HCT116 (cell line): Measurements from ENCODE around the gene DIS3L2. TPM values are rescaled to one million over a fixed set of nuclear protein-coding genes. Genes with fewer than 3 reads are reported as not detected.

Experiments
- ATAC-seq: fragments of 200-7000 bp; cut with Tn5 transposase; 2 replicates; pipeline ENCODE4 v1.9.1; 2020; ENCODE audit warnings: mild to moderate bottlenecking, moderate library complexity
- BruUV-seq: library from RNA; stranded (reverse); fragments of 400-500 nt; replicated peaks from 2 replicates; lab custom pipeline; 2021; lab: Mats Ljungman, UMichigan
- CTCF ChIA-PET: fragments of 300-600 bp; sonication (Branson Sonifier 250); formaldehyde crosslinking; loops from one replicate; lab custom pipeline; 2021; ENCODE audit warnings: antibody characterized with exemption; lab: Charles Lee
- POLR2A ChIA-PET: fragments of 300-600, 350-600 bp; sonication (Branson Sonifier 250); formaldehyde crosslinking; loops from one replicate; lab custom pipeline; 2021; ENCODE audit warnings: antibody characterized with exemption; lab: Charles Lee
- RAD21 ChIA-PET, 2 experiments: fragments of 300-600 bp; sonication (Branson Sonifier 250); formaldehyde crosslinking; loops; one replicate each; lab custom pipeline; 2023; ENCODE audit warnings: low total read pairs in 2 of 2; ENCODE audit not compliant: uncharacterized antibody in 2 of 2, unreplicated experiment in 2 of 2, low non-redundant PET in 1 of 2; lab: Charles Lee
- DNase-seq: peaks from one replicate; pipeline ENCODE4 v3.0.0-alpha.2; 2010; ENCODE audit warnings: low read depth, low spot score
- H2AFZ ChIP-seq: fragments of 200-600 bp; shearing (Covaris generic), sonication (generic); 2 replicates; pipeline ENCODE4 v1.6.1; 2017; ENCODE audit warnings: low read depth, mixed run types, mixed read lengths, antibody characterized with exemption, low read length; ENCODE audit not compliant: poor library complexity, severe bottlenecking
- H3K27ac ChIP-seq: 2 replicates; pipeline ENCODE4 v1.5.1; 2012; ENCODE audit warnings: low read depth, low read length
- H3K27me3 ChIP-seq: fragments of 200-600 bp; sonication (generic); 2 replicates; pipeline ENCODE4 v1.6.1; 2016; ENCODE audit warnings: mixed run types, low read length, mixed read lengths; ENCODE audit not compliant: insufficient read depth
- H3K36me3 ChIP-seq, 2 experiments: fragments of 200-500 bp in 1 of 2; fragments of 200-600 bp in 1 of 2; sonication (Bioruptor generic) in 1 of 2; sonication (generic) in 1 of 2; 2 replicates each; pipeline versions ENCODE4 v1.5.1 to v1.6.1; 2014 to 2016; ENCODE audit warnings: low read length in 2 of 2, inconsistent platforms in 1 of 2, mixed read lengths in 1 of 2, mixed run types in 1 of 2; ENCODE audit not compliant: insufficient read depth in 2 of 2, control insufficient read depth in 1 of 2
- H3K4me1 ChIP-seq, 2 experiments: fragments of 200-600 bp in 1 of 2; sonication (generic) in 1 of 2; 2 replicates each; pipeline versions ENCODE4 v1.5.1 to v1.6.1; 2012 to 2017; ENCODE audit warnings: low read length in 2 of 2, inconsistent platforms in 1 of 2, mild to moderate bottlenecking in 1 of 2, mixed read lengths in 1 of 2, mixed run types in 1 of 2, moderate library complexity in 1 of 2; ENCODE audit not compliant: insufficient read depth in 2 of 2, control insufficient read depth in 1 of 2
- H3K4me2 ChIP-seq: fragments of 200-600 bp; sonication (generic); 2 replicates; pipeline ENCODE4 v1.6.1; 2017; ENCODE audit warnings: mixed run types, low read length, mixed read lengths
- H3K4me3 ChIP-seq, 2 experiments: fragments of 200-600 bp in 1 of 2; sonication (generic) in 1 of 2; replicated peaks in 1 of 2; 2 replicates each; pipeline ENCODE4 v1.5.1; 2011 to 2016; ENCODE audit warnings: low read length in 2 of 2, control low read depth in 1 of 2, low read depth in 1 of 2, mild to moderate bottlenecking in 1 of 2, mixed read lengths in 1 of 2, mixed run types in 1 of 2
- H3K79me2 ChIP-seq: fragments of 200-600 bp; sonication (generic); 2 replicates; pipeline ENCODE4 v1.6.1; 2017; ENCODE audit warnings: mild to moderate bottlenecking, mixed run types, low read length, moderate library complexity, mixed read lengths; ENCODE audit not compliant: insufficient read depth
- H3K9ac ChIP-seq: fragments of 200-600 bp; sonication (generic); 2 replicates; pipeline ENCODE4 v1.6.1; 2016; ENCODE audit warnings: low read length, mixed read lengths
- H3K9me2 ChIP-seq: fragments of 200-600 bp; sonication (generic), shearing (Covaris generic); 2 replicates; pipeline ENCODE4 v1.6.1; 2017; ENCODE audit warnings: mixed run types, mild to moderate bottlenecking, moderate library complexity; ENCODE audit not compliant: insufficient read depth
- H3K9me3 ChIP-seq, 2 experiments: fragments of 200-500 bp in 1 of 2; fragments of 200-600 bp in 1 of 2; sonication (Bioruptor generic) in 1 of 2; sonication (generic) in 1 of 2; 2 replicates each; pipeline ENCODE4 v1.6.1; 2014 to 2017; ENCODE audit warnings: low read length in 2 of 2, mixed read lengths in 2 of 2, inconsistent platforms in 1 of 2, low read depth in 1 of 2, mild to moderate bottlenecking in 1 of 2, mixed run types in 1 of 2, moderate library complexity in 1 of 2; ENCODE audit not compliant: control insufficient read depth in 1 of 2, insufficient read depth in 1 of 2
- H4K20me1 ChIP-seq: fragments of 200-600 bp; sonication (generic), shearing (Covaris generic); 2 replicates; pipeline ENCODE4 v1.6.1; 2017; ENCODE audit warnings: mixed run types, mild to moderate bottlenecking, moderate library complexity; ENCODE audit not compliant: insufficient read depth
- CBX3 ChIP-seq: IDR thresholded peaks from 2 replicates; pipeline ENCODE4 v1.6.1; 2012; ENCODE audit warnings: low read depth
- CEBPB ChIP-seq: IDR thresholded peaks from 2 replicates; pipeline ENCODE4 v1.6.1; 2012; ENCODE audit warnings: low read depth
- EGR1 ChIP-seq: IDR thresholded peaks from 2 replicates; pipeline ENCODE4 v1.6.1; 2012; ENCODE audit warnings: low read depth
- ELF1 ChIP-seq: IDR thresholded peaks from 2 replicates; pipeline ENCODE4 v1.6.1; 2012; ENCODE audit warnings: low read depth, borderline replicate concordance
- EZH2 ChIP-seq: fragments of 200-600 bp; sonication (generic); IDR thresholded peaks from 2 replicates; pipeline ENCODE4 v1.6.1; 2017; ENCODE audit warnings: antibody characterized with exemption, mixed run types
- FOSL1 ChIP-seq: IDR thresholded peaks from 2 replicates; pipeline ENCODE4 v1.6.1; 2012; ENCODE audit warnings: low read depth
- JUND ChIP-seq: IDR thresholded peaks from 2 replicates; pipeline ENCODE4 v1.6.1; 2012
- POLR2A ChIP-seq: IDR thresholded peaks from 2 replicates; pipeline ENCODE4 v1.7.0; 2011; ENCODE audit warnings: borderline replicate concordance; ENCODE audit not compliant: insufficient read depth, insufficient read length; ENCODE audit errors: extremely low read depth
- RAD21 ChIP-seq: IDR thresholded peaks from 2 replicates; pipeline ENCODE4 v1.6.1; 2012; ENCODE audit warnings: low read depth, mild to moderate bottlenecking
- SIN3A ChIP-seq: IDR thresholded peaks from 2 replicates; pipeline ENCODE4 v1.6.1; 2012; ENCODE audit warnings: low read depth
- TCF7L2 ChIP-seq: IDR thresholded peaks from 2 replicates; pipeline ENCODE4 v1.7.0; 2011; ENCODE audit warnings: borderline replicate concordance, inconsistent platforms; ENCODE audit not compliant: insufficient read depth, insufficient read length; ENCODE audit errors: extremely low read depth
- YY1 ChIP-seq: IDR thresholded peaks from 2 replicates; pipeline ENCODE4 v1.6.1; 2011; ENCODE audit warnings: low read length, low read depth, moderate library complexity, mild to moderate bottlenecking; ENCODE audit not compliant: insufficient replicate concordance; ENCODE audit errors: extremely low read depth
- ZFX ChIP-seq: fragments of 450-650 bp; IDR thresholded peaks from 2 replicates; pipeline ENCODE4 v1.6.1; 2017
- intact Hi-C: fragments of 100-400 bp; cut with micrococcal nuclease; formaldehyde crosslinking; loops from 2 replicates; pipeline ENCODE4 v1.10.0; 2022
- total RNA-seq: library from RNA; stranded (reverse); gene quantifications from one replicate; pipeline ENCODE4 v1.2.1, GENCODE V29; 2021; ENCODE audit not compliant: unreplicated experiment
- TF ChIP-seq, protein P1 (sequence below): IDR thresholded peaks from 2 replicates; pipeline ENCODE4 v1.6.1; 2011; ENCODE audit warnings: mild to moderate bottlenecking, low read length, moderate library complexity; ENCODE audit not compliant: insufficient replicate concordance; ENCODE audit errors: extremely low read depth
- TF ChIP-seq, protein P2 (sequence below): IDR thresholded peaks from 2 replicates; pipeline ENCODE4 v1.6.1; 2012
- TF ChIP-seq, protein P3 (sequence below), 3 experiments: fragments of 200-600 bp in 1 of 3; sonication (generic) in 1 of 3; IDR thresholded peaks in 2 of 3; conservative IDR thresholded peaks in 1 of 3; 2 replicates each; pipeline ENCODE4 v1.5.1; 2012 to 2017; ENCODE audit warnings: low read depth in 2 of 3, low read length in 2 of 3, antibody characterized with exemption in 1 of 3, borderline replicate concordance in 1 of 3, control low read depth in 1 of 3, mild to moderate bottlenecking in 1 of 3, mixed read lengths in 1 of 3, mixed run types in 1 of 3, moderate library complexity in 1 of 3; ENCODE audit not compliant: insufficient read depth in 1 of 3

The DIS3L2 gene
- total RNA-seq, 1 experiment from 2014 or later: 42.5 TPM

DNA sequence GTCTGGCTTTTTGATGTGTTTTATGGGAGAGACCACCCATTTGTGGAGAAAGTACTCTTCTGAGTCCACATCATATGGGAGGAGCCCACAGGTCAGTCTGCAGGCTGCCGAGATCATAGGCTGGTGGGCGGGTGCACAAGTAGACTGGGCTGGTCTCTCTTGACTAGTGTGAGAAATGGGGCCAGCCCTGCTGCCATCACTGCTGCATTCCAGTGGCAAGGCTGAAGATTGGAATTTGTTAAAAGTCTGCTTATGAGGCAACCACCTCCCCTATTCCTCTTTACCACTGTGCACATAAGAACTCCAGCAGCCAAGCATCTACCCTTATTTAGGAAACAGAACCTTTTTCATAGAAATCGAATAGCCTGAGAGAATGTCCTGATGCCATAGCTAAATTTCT is 200.7 kb downstream of the DIS3L2 start (continued):
- TF ChIP-seq, protein P1, sequence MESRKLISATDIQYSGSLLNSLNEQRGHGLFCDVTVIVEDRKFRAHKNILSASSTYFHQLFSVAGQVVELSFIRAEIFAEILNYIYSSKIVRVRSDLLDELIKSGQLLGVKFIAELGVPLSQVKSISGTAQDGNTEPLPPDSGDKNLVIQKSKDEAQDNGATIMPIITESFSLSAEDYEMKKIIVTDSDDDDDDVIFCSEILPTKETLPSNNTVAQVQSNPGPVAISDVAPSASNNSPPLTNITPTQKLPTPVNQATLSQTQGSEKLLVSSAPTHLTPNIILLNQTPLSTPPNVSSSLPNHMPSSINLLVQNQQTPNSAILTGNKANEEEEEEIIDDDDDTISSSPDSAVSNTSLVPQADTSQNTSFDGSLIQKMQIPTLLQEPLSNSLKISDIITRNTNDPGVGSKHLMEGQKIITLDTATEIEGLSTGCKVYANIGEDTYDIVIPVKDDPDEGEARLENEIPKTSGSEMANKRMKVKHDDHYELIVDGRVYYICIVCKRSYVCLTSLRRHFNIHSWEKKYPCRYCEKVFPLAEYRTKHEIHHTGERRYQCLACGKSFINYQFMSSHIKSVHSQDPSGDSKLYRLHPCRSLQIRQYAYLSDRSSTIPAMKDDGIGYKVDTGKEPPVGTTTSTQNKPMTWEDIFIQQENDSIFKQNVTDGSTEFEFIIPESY: no peak
- TF ChIP-seq, protein P2, sequence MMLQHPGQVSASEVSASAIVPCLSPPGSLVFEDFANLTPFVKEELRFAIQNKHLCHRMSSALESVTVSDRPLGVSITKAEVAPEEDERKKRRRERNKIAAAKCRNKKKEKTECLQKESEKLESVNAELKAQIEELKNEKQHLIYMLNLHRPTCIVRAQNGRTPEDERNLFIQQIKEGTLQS: no peak
- TF ChIP-seq SIN3A (no peak), EZH2 (no peak), YY1 (no peak)
- TF ChIP-seq, protein P3, sequence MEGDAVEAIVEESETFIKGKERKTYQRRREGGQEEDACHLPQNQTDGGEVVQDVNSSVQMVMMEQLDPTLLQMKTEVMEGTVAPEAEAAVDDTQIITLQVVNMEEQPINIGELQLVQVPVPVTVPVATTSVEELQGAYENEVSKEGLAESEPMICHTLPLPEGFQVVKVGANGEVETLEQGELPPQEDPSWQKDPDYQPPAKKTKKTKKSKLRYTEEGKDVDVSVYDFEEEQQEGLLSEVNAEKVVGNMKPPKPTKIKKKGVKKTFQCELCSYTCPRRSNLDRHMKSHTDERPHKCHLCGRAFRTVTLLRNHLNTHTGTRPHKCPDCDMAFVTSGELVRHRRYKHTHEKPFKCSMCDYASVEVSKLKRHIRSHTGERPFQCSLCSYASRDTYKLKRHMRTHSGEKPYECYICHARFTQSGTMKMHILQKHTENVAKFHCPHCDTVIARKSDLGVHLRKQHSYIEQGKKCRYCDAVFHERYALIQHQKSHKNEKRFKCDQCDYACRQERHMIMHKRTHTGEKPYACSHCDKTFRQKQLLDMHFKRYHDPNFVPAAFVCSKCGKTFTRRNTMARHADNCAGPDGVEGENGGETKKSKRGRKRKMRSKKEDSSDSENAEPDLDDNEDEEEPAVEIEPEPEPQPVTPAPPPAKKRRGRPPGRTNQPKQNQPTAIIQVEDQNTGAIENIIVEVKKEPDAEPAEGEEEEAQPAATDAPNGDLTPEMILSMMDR (IDR thresholded peaks at IDR 0.05 in 2 of 3, conservative IDR thresholded peaks at IDR 0.05 in 1 of 3; ENCODE audit: borderline replicate concordance in 1 of 3, insufficient read depth in 1 of 3, low read depth in 2 of 3, low read length in 2 of 3): no peak

DNA sequence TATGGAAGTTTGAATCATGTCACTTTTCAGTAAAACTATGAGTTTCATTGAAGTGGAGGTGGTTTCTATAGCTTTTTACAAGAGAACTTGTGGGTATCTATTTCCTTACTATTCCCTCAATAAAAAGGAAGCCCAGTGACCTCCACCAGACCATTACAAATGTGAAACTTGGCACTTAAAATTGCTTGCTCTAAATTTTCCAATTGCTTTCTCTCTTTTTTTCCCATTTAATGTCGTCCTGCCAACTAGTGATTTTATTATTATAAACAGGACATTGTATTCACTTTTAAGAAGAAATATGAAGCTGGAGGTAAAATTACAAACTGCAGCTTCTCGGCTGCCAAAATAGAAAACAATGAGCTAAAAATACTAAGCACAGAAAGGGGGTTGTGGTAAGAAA is 208.9 kb downstream of the DIS3L2 start:
- no peak overlapping the region for H2AFZ ChIP-seq
- H3K27ac ChIP-seq: no peak overlapping the region
- H3K9ac ChIP-seq: no peak overlapping the region
- TF ChIP-seq FOSL1 (no peak), TCF7L2 (no peak), CBX3 (no peak), EZH2 (no peak), RAD21 (no peak), YY1 (no peak), JUND (no peak), ZFX (no peak), EGR1 (no peak), ELF1 (no peak), CEBPB (no peak), POLR2A (no peak)
- TF ChIP-seq, protein P3 (IDR thresholded peaks at IDR 0.05 in 2 of 3, conservative IDR thresholded peaks at IDR 0.05 in 1 of 3; ENCODE audit: borderline replicate concordance in 1 of 3, insufficient read depth in 1 of 3, low read depth in 2 of 3, low read length in 2 of 3): no peak
- TF ChIP-seq, protein P1: no peak
- H3K4me3 ChIP-seq: no peak overlapping the region
- H3K4me2 ChIP-seq: no peak overlapping the region
- no peaks in the 10 kb centered on the region for H4K20me1 ChIP-seq
- ChIA-PET POLR2A (no interaction called here), CTCF (interaction anchor here (0.6 to 1.2 kb wide), 3 partner anchors 13 to 269 kb away, joined by 3 read pairs; no protein-coding TSS in a partner anchor), RAD21 (no interaction called here)
- no peak for ATAC-seq
- H3K9me2 ChIP-seq: no peaks in the 10 kb centered on the region
- no peak for DNase-seq
- H3K27me3 ChIP-seq: no peaks in the 10 kb centered on the region
- no peaks in the 10 kb centered on the region for H3K79me2 ChIP-seq
- no TSS peak for BruUV-seq
- no peaks in the 10 kb centered on the region for H3K9me3 ChIP-seq
- no peaks in the 10 kb centered on the region for H3K36me3 ChIP-seq
- no peaks in the 10 kb centered on the region for H3K4me1 ChIP-seq
- intact Hi-C loops: no loop called here
